ENCODE results near the gene EDN1. TPM values are rescaled to one million over a fixed set of nuclear protein-coding genes. Genes with fewer than 3 reads are reported as not detected.

The EDN1 gene
- total RNA-seq, 1 donor, result 1.4 TPM

- no peaks in the 10 kb centered on the region for H3K27me3 ChIP-seq (ENCODE audit: insufficient read depth, low read length)
- TF ChIP-seq CTCF (IDR thresholded peaks at IDR 0.05; ENCODE audit: extremely low read depth, low read depth, low read length), result no peak
- H4K20me1 ChIP-seq (ENCODE audit: insufficient read depth, low read length), result no peaks in the 10 kb centered on the region
- DNase-seq (ENCODE audit: insufficient read length, low spot score, missing footprints), result no peak
- no peaks in the 10 kb centered on the region for H3K79me2 ChIP-seq (ENCODE audit: insufficient read depth, low read length)
- no peak overlapping the region for H2AFZ ChIP-seq (ENCODE audit: low read length)
- H3K4me1 ChIP-seq (ENCODE audit: insufficient read depth, low read length), result peaks cover 15% of the 10 kb centered on the region
- no peak overlapping the region for H3K27ac ChIP-seq (ENCODE audit: low read depth, low read length)
- H3K4me2 ChIP-seq (ENCODE audit: insufficient read depth, low read length), result peak overlapping the region; percentile 38
- H3K9me3 ChIP-seq (ENCODE audit: low read depth, low read length), result no peaks in the 10 kb centered on the region
- no peaks in the 10 kb centered on the region for H3K36me3 ChIP-seq (ENCODE audit: insufficient read depth, low read length)
- no peak overlapping the region for H3K4me3 ChIP-seq (ENCODE audit: insufficient read depth, low read length)
These were observed 24.9 kb upstream of the EDN1 start for GRCh38 chr6:12265296-12265695.

- H3K27ac ChIP-seq (ENCODE audit: low read depth, low read length), result no peak overlapping the region
- no peak overlapping the region for H2AFZ ChIP-seq (ENCODE audit: low read length)
- H3K4me1 ChIP-seq (ENCODE audit: insufficient read depth, low read length), result peaks cover 15% of the 10 kb centered on the region
- no peaks in the 10 kb centered on the region for H3K36me3 ChIP-seq (ENCODE audit: insufficient read depth, low read length)
- no peak for DNase-seq (ENCODE audit: insufficient read length, low spot score, missing footprints)
- no peaks in the 10 kb centered on the region for H3K9me3 ChIP-seq (ENCODE audit: low read depth, low read length)
- H4K20me1 ChIP-seq (ENCODE audit: insufficient read depth, low read length), result no peaks in the 10 kb centered on the region
- no peak overlapping the region for H3K4me3 ChIP-seq (ENCODE audit: insufficient read depth, low read length)
- no peaks in the 10 kb centered on the region for H3K27me3 ChIP-seq (ENCODE audit: insufficient read depth, low read length)
- H3K79me2 ChIP-seq (ENCODE audit: insufficient read depth, low read length), result no peaks in the 10 kb centered on the region
- peak overlapping the region; percentile 38 for H3K4me2 ChIP-seq (ENCODE audit: insufficient read depth, low read length)
- no peak for TF ChIP-seq CTCF (IDR thresholded peaks at IDR 0.05; ENCODE audit: extremely low read depth, low read depth, low read length)
These were observed 24.4 kb upstream of the EDN1 start for GRCh38 chr6:12265791-12266190.

DNA sequence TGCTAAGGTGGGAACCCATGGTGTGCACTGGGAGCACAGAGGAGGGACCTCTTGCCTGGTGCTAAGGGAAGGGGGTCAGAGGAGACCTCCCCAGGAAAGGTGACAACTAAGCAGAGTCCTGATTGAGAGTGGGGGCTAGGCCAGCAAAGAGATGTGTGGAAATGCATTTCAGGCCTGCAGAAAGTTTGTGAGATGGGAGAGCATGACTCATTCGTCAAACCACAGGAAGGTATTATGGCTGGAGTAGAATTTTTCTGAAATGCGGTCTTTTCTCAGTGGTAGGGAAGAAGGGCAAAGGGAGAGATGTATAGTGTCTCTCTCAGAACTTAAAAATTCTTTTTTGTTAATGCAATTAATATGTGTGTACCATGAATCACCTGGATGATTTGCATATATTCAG is 23.6 kb upstream of the EDN1 start:
- peak overlapping the region; percentile 18 for H3K27ac ChIP-seq (ENCODE audit: low read depth, low read length)
- H3K4me3 ChIP-seq (ENCODE audit: insufficient read depth, low read length), result no peak overlapping the region
- no peaks in the 10 kb centered on the region for H3K36me3 ChIP-seq (ENCODE audit: insufficient read depth, low read length)
- H3K9me3 ChIP-seq (ENCODE audit: low read depth, low read length), result no peaks in the 10 kb centered on the region
- no peaks in the 10 kb centered on the region for H3K27me3 ChIP-seq (ENCODE audit: insufficient read depth, low read length)
- H2AFZ ChIP-seq (ENCODE audit: low read length), result no peak overlapping the region
- peak overlapping the region; percentile 11 for H3K4me2 ChIP-seq (ENCODE audit: insufficient read depth, low read length)
- TF ChIP-seq CTCF (IDR thresholded peaks at IDR 0.05; ENCODE audit: extremely low read depth, low read depth, low read length), result no peak
- DNase-seq (ENCODE audit: insufficient read length, low spot score, missing footprints), result peak; percentile 77
- no peaks in the 10 kb centered on the region for H4K20me1 ChIP-seq (ENCODE audit: insufficient read depth, low read length)
- H3K4me1 ChIP-seq (ENCODE audit: insufficient read depth, low read length), result peaks cover 15% of the 10 kb centered on the region
- H3K79me2 ChIP-seq (ENCODE audit: insufficient read depth, low read length), result no peaks in the 10 kb centered on the region

DNA sequence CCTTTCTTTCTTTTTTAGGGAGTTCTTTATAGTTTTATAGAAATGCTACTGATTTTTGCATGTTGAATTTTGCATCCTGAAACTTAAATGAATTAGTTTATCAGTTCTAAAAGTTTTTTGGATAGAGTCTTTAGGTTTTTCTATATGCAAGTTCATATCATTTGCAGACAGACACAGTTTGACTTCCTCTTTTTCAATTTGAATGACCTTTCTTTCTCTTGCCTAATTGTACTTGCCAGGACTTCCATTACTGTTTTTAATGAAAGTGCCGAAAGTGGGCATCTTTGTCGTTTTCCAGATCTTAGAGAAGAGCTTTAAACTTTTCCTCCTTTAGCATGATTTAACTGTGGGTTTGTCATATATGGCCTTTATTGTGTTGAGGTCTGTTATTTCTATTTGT is 21.1 kb upstream of the EDN1 start:
- no peak for DNase-seq (ENCODE audit: insufficient read length, low spot score, missing footprints)
- H3K27me3 ChIP-seq (ENCODE audit: insufficient read depth, low read length), result no peaks in the 10 kb centered on the region

More for the DNA sequence above, 21.1 kb upstream of the EDN1 start:
- Histone ChIP-seq H4K20me1 (ENCODE audit: insufficient read depth, low read length) (no peaks in the 10 kb centered on the region), H3K27ac (ENCODE audit: low read depth, low read length) (no peak overlapping the region), H3K4me2 (ENCODE audit: insufficient read depth, low read length) (no peak overlapping the region), H3K4me3 (ENCODE audit: insufficient read depth, low read length) (no peak overlapping the region), H3K79me2 (ENCODE audit: insufficient read depth, low read length) (no peaks in the 10 kb centered on the region), H3K36me3 (ENCODE audit: insufficient read depth, low read length) (no peaks in the 10 kb centered on the region), H2AFZ (ENCODE audit: low read length) (no peak overlapping the region), H3K9me3 (ENCODE audit: low read depth, low read length) (no peaks in the 10 kb centered on the region), H3K4me1 (ENCODE audit: insufficient read depth, low read length) (peaks cover 15% of the 10 kb centered on the region)
- TF ChIP-seq CTCF (IDR thresholded peaks at IDR 0.05; ENCODE audit: extremely low read depth, low read depth, low read length), result no peak
